HFF-Myc (cell line): Measurements from ENCODE around the gene SART3.

Experiments
- DNase-seq: peaks from one replicate; pipeline ENCODE4 v3.0.0-alpha.2; 2011; ENCODE audit warnings: low read depth; ENCODE audit errors: extremely low read depth
- H3K4me3 ChIP-seq: replicated peaks from 2 replicates; pipeline ENCODE4 v1.5.1; 2011; ENCODE audit warnings: low read depth, mild to moderate bottlenecking, control low read depth, low read length
- TF ChIP-seq, protein P1 (sequence below): IDR thresholded peaks from 2 replicates; pipeline ENCODE4 v1.5.1; 2012; ENCODE audit warnings: mild to moderate bottlenecking, low read depth, low read length, control low read depth; ENCODE audit errors: missing control alignments

The SART3 gene

DNA sequence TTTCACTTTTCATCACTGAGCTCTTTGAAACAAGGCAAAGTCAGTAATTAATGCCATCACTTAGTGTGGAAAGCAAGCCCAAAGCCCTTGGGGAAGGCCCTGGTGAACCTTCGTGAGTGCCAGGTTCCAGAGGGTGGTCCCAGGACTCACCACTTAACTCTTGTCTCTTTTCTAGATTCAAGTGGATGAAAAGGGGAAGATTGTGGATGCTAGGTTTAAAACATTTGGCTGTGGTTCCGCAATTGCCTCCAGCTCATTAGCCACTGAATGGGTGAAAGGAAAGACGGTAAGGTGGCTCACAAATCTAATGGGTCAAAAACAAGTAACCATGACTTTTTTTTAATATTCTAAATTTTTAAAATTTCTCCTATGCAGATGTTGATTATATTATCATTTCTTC lies 4.2 kb upstream of the SART3 start:
- TF ChIP-seq, protein P1, sequence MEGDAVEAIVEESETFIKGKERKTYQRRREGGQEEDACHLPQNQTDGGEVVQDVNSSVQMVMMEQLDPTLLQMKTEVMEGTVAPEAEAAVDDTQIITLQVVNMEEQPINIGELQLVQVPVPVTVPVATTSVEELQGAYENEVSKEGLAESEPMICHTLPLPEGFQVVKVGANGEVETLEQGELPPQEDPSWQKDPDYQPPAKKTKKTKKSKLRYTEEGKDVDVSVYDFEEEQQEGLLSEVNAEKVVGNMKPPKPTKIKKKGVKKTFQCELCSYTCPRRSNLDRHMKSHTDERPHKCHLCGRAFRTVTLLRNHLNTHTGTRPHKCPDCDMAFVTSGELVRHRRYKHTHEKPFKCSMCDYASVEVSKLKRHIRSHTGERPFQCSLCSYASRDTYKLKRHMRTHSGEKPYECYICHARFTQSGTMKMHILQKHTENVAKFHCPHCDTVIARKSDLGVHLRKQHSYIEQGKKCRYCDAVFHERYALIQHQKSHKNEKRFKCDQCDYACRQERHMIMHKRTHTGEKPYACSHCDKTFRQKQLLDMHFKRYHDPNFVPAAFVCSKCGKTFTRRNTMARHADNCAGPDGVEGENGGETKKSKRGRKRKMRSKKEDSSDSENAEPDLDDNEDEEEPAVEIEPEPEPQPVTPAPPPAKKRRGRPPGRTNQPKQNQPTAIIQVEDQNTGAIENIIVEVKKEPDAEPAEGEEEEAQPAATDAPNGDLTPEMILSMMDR: no peak
- no peak for DNase-seq
- H3K4me3 ChIP-seq: no peak overlapping the region

DNA sequence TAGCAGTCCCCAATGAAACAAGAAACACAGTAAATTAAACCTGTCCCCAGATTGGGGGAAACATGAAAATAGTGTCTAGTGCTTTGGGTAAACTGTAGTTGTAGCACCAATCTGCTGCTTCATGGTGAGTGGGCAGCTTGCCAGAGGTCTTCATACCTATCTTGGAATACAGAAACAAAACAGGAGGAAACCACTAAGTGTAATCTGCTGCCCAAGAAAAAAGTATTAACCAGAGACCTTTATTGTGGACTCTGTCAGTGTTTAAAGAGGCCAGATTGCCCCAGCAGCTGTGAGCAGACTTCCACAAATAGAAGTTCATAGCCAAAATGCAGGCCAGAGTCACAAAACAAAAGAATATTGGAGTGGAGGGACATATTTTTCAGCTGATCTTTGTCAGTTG lies 3.8 kb upstream of the SART3 start:
- TF ChIP-seq, protein P1: no peak
- DNase-seq: no peak
- H3K4me3 ChIP-seq: no peak overlapping the region

DNA sequence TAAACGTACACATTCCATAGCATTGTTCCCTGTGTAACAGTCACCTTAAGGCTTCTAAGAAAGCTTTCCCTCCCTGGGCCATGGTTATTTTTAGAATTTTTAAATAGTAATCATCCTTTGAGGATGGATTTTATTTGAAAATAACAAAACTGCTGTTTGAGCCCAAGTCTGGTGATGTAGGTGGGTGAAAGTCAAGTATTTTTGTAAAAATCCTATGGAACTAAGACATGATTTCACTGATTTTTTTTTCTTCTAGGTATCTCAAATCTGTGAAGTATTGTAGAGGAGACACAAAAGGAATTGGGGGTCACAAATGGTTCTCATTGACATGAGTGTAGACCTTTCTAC lies 2.8 kb upstream of the SART3 start:
- TF ChIP-seq, protein P1: no peak
- H3K4me3 ChIP-seq: peak overlapping the region; percentile 95
- DNase-seq: no peak

DNA sequence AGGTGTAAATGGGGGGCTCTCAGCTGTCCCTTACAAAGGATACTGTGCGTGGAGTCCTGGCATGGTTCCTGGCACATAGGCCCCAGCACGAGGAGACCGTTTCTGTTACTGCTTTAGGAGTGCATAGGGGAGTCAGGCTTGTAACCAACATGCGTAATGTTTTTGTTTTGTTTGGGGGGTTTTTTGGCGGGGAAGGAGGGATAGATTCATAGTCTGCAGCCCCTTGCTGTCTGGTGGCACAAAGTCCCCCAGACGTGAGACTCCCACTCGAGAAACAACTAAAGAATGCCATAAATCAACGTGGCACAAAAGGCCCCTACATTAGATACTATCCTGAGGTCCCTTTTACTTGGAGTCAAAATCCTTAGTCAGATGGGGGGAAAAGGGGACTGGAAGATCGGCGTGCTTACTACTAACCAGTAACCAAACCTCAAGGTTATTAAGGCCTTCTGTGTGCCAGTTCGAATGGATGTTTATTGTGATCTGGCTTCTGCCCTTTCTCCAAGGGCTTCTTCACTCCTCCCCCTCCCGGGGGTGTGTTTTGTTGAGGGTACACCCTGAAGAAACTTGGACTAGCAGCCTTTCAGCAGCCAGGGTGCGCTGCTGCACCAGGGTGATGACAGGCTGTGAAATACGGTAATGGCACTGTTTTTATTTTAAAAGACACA lies 2.3 kb upstream of the SART3 start:
- DNase-seq: peak; percentile 79
- peak overlapping the region; percentile 95 for H3K4me3 ChIP-seq
- TF ChIP-seq, protein P1: peak; percentile 95

DNA sequence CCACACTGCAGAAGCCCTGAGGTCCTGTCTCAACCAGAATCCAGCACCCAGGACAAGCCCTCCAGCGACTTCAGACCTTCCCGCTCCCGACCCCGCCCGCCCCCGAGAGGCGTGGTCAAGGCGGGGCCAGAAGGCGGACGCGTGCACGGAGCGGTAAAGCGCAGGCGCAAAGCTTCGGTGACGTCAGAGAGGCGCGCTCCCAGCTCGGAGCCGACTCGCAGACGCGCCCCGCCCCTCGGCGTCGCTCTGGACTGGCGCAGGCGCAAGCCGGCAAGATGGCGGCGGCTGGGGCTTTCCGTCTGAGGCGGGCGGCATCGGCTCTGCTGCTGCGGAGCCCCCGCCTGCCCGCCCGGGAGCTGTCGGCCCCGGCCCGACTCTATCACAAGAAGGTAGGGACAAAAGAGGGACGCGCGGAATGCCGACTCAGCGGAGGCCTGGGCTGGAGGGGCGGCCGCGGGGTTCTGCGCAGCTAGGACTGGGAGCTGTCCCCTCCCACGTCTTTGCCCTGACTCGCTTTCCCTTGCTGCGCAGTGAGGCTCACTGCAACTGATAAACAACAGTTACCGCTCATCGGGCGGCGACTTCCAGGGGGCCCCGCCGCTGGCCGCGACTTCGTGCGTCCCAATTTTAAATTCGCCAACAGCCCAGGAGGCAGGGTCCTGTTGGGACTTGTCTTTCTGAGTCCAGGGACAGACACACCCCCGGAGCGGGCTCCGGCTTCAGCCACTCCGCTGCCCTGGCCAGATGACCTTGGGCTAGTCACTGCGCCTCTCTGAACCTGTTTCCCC lies 1.6 kb upstream of the SART3 start, which contains the start of gene ISCU:
ISCU (plus strand) TSS at position 249 of the 788 bp plus-strand sequence; CDS start at position 276, 27 bp downstream.
- TF ChIP-seq, protein P1: no peak
- H3K4me3 ChIP-seq: peak within 1 kb of the TSS; percentile 95
- peak; percentile 90 for DNase-seq

DNA sequence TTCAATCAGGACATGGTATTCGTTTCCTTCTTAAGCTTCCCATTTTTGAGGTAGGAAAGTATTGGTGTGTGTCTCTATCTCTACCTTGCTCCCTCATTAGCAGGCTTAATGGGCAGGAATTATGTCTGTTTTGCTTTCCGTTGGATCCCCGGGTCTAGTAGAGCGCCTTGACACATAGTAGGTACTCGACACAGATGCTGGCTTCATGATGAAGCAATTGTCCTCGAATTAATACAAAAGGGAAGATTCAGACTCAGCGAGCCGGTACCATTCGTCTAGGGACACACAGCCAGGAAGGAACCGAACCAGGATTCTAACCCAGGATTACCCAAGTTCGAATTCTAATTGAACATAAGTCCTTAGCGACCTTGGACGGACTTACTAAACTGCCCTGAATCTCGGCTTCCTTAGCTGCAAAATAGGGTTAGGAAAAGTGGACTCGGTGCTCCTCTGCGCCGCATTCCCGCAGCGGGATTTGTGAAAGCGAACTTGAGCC lies 927 bp upstream of the SART3 start:
- TF ChIP-seq, protein P1: no peak
- DNase-seq: no peak
- peak overlapping the region; percentile 95 for H3K4me3 ChIP-seq
